H9 (cell line): ENCODE measurements around the gene KCNV2. TPM values are rescaled to one million over a fixed set of nuclear protein-coding genes. Genes with fewer than 3 reads are reported as not detected.

ENCODE experiments used
- DNase-seq: peaks from one replicate; pipeline ENCODE4 v3.0.0-alpha.2; 2017
- H2AFZ ChIP-seq: one replicate; pipeline ENCODE4 v1.6.1; 2013; ENCODE audit warnings: mild to moderate bottlenecking, low read length, control low read depth, moderate library complexity
- H2AK5ac ChIP-seq: 2 replicates; pipeline ENCODE4 v1.6.1; 2013; ENCODE audit warnings: low read length, control low read depth, mixed read lengths; ENCODE audit not compliant: insufficient read length
- H2BK120ac ChIP-seq: one replicate; pipeline ENCODE4 v1.6.1; 2013; ENCODE audit warnings: low read depth, mild to moderate bottlenecking, low read length, control low read depth, inconsistent platforms; ENCODE audit not compliant: poor library complexity, severe bottlenecking
- H2BK12ac ChIP-seq: 2 replicates; pipeline ENCODE4 v1.6.1; 2013; ENCODE audit warnings: low read length, control low read depth, mixed read lengths, low read depth; ENCODE audit not compliant: insufficient read length
- H2BK15ac ChIP-seq: 2 replicates; pipeline ENCODE4 v1.6.1; 2013; ENCODE audit warnings: low read depth, low read length, control low read depth
- H2BK20ac ChIP-seq: one replicate; pipeline ENCODE4 v1.6.1; 2013; ENCODE audit warnings: low read depth, mild to moderate bottlenecking, low read length, control low read depth, inconsistent platforms; ENCODE audit not compliant: poor library complexity, severe bottlenecking
- H2BK5ac ChIP-seq: 2 replicates; pipeline ENCODE4 v1.6.1; 2013; ENCODE audit warnings: low read length, control low read depth, mixed read lengths; ENCODE audit not compliant: insufficient read length
- H3K14ac ChIP-seq: 2 replicates; pipeline ENCODE4 v1.6.1; 2013; ENCODE audit warnings: low read length, control low read depth; ENCODE audit not compliant: insufficient read depth
- H3K18ac ChIP-seq: 2 replicates; pipeline ENCODE4 v1.6.1; 2013; ENCODE audit warnings: low read depth, mild to moderate bottlenecking, mixed read lengths, low read length, control low read depth; ENCODE audit not compliant: insufficient read length
- H3K23ac ChIP-seq: 2 replicates; pipeline ENCODE4 v1.6.1; 2013; ENCODE audit warnings: low read length, control low read depth, mixed read lengths, low read depth; ENCODE audit not compliant: insufficient read length
- H3K23me2 ChIP-seq: 2 replicates; pipeline ENCODE4 v1.6.1; 2013; ENCODE audit warnings: low read depth, mild to moderate bottlenecking, mixed read lengths, low read length, control low read depth; ENCODE audit not compliant: insufficient read length, poor library complexity, severe bottlenecking
- H3K27ac ChIP-seq: 2 replicates; pipeline ENCODE4 v1.5.1; 2013; ENCODE audit warnings: low read length, control low read depth, mixed read lengths, low read depth; ENCODE audit not compliant: insufficient read length
- H3K27me3 ChIP-seq: 2 replicates; pipeline ENCODE4 v1.6.1; 2013; ENCODE audit warnings: low read length, control low read depth, inconsistent platforms; ENCODE audit not compliant: insufficient read depth
- H3K4ac ChIP-seq: 2 replicates; pipeline ENCODE4 v1.6.1; 2013; ENCODE audit warnings: low read depth, mild to moderate bottlenecking, control low read depth, inconsistent platforms, low read length, moderate library complexity
- H3K4me1 ChIP-seq: 2 replicates; pipeline ENCODE4 v1.6.1; 2013; ENCODE audit warnings: low read length, control low read depth, inconsistent platforms; ENCODE audit not compliant: insufficient read depth
- H3K4me2 ChIP-seq: 2 replicates; pipeline ENCODE4 v1.6.1; 2013; ENCODE audit warnings: low read length, control low read depth, mixed read lengths; ENCODE audit not compliant: insufficient read length, insufficient read depth
- H3K56ac ChIP-seq: 2 replicates; pipeline ENCODE4 v1.6.1; 2013; ENCODE audit warnings: low read depth, mild to moderate bottlenecking, mixed read lengths, low read length, control low read depth; ENCODE audit not compliant: insufficient read length
- H3K79me1 ChIP-seq: 2 replicates; pipeline ENCODE4 v1.6.1; 2013; ENCODE audit warnings: low read depth, mild to moderate bottlenecking, moderate library complexity, low read length, control low read depth, inconsistent platforms; ENCODE audit not compliant: insufficient read depth, poor library complexity, severe bottlenecking
- H3K79me2 ChIP-seq: 2 replicates; pipeline ENCODE4 v1.6.1; 2013; ENCODE audit warnings: low read length, control low read depth, inconsistent platforms; ENCODE audit not compliant: insufficient read depth
- H3K9ac ChIP-seq: 2 replicates; pipeline ENCODE4 v1.6.1; 2013; ENCODE audit warnings: low read length, control low read depth, mixed read lengths; ENCODE audit not compliant: insufficient read length; ENCODE audit errors: extremely low read depth
- H3K9me3 ChIP-seq: one replicate; pipeline ENCODE4 v1.6.1; 2013; ENCODE audit warnings: low read depth, low read length, inconsistent platforms; ENCODE audit not compliant: control insufficient read depth
- H3T11ph ChIP-seq: one replicate; pipeline ENCODE4 v1.6.1; 2013; ENCODE audit warnings: mild to moderate bottlenecking, low read length, control low read depth, inconsistent platforms
- H4K20me1 ChIP-seq: one replicate; pipeline ENCODE4 v1.6.1; 2013; ENCODE audit not compliant: control insufficient read depth, insufficient read length, insufficient read depth
- H4K5ac ChIP-seq: 2 replicates; pipeline ENCODE4 v1.6.1; 2013; ENCODE audit warnings: low read depth, mild to moderate bottlenecking, mixed read lengths, low read length, control low read depth; ENCODE audit not compliant: insufficient read length
- H4K8ac ChIP-seq: replicated peaks from 2 replicates; pipeline ENCODE4 v1.6.1; 2013; ENCODE audit warnings: low read length, control low read depth, mixed read lengths, low read depth; ENCODE audit not compliant: insufficient read length
- H4K91ac ChIP-seq: 2 replicates; pipeline ENCODE4 v1.6.1; 2013; ENCODE audit warnings: low read depth, mild to moderate bottlenecking, moderate library complexity, mixed read lengths, low read length, control low read depth; ENCODE audit not compliant: insufficient read length
- H3K27ac Mint-ChIP-seq, 3 experiments: 2 replicates in 2 of 3; 3 replicates in 1 of 3; pipeline ENCODE4 v1.8.0; 2020 to 2021; ENCODE audit warnings: mixed read lengths in 3 of 3, mild to moderate bottlenecking in 1 of 3, moderate library complexity in 1 of 3
- H3K27me3 Mint-ChIP-seq: 2 replicates; pipeline ENCODE4 v1.8.0; 2021; ENCODE audit warnings: low read depth, mild to moderate bottlenecking, moderate library complexity, mixed read lengths
- H3K36me3 Mint-ChIP-seq, 3 experiments: 2 replicates in 2 of 3; 3 replicates in 1 of 3; pipeline ENCODE4 v1.8.0; 2020 to 2021; ENCODE audit warnings: low read depth in 3 of 3, mixed read lengths in 3 of 3; ENCODE audit not compliant: insufficient read depth in 1 of 3
- H3K4me1 Mint-ChIP-seq, 2 experiments: 2 replicates each; pipeline ENCODE4 v1.8.0; 2020; ENCODE audit warnings: mixed read lengths in 2 of 2
- H3K4me3 Mint-ChIP-seq, 2 experiments: 2 replicates in 1 of 2; 3 replicates in 1 of 2; pipeline ENCODE4 v1.8.0; 2020 to 2021; ENCODE audit warnings: mild to moderate bottlenecking in 2 of 2, mixed read lengths in 2 of 2, moderate library complexity in 1 of 2
- H3K9me3 Mint-ChIP-seq, 2 experiments: 2 replicates in 1 of 2; 3 replicates in 1 of 2; pipeline ENCODE4 v1.8.0; 2020; ENCODE audit warnings: mild to moderate bottlenecking in 2 of 2, mixed read lengths in 2 of 2, moderate library complexity in 1 of 2
- WGBS: extraction: QIAGEN DNeasy Blood & Tissue Kit; methylation state at CpG from one replicate; pipeline ENCODE4 v1.1.7; 2013; ENCODE audit warnings: missing lambda C conversion rate, low lambda C conversion rate, mixed read lengths; ENCODE audit not compliant: insufficient read length; ENCODE audit errors: extremely low coverage; 5-methylcytosine and 5-hydroxymethylcytosine counted together
- total RNA-seq: library from RNA; stranded (reverse); gene quantifications from 2 replicates; pipeline ENCODE4 v1.2.1, GENCODE V29; 2021
- TF ChIP-seq, protein P1 (sequence below): fragments of 200-600 bp; sonication (generic); conservative IDR thresholded peaks from 3 replicates; pipeline ENCODE4 v1.8.0; 2021; ENCODE audit warnings: antibody characterized with exemption, mild to moderate bottlenecking

KCNV2 gene
- total RNA-seq, 1 experiment from 2014 or later: not detected

DNA sequence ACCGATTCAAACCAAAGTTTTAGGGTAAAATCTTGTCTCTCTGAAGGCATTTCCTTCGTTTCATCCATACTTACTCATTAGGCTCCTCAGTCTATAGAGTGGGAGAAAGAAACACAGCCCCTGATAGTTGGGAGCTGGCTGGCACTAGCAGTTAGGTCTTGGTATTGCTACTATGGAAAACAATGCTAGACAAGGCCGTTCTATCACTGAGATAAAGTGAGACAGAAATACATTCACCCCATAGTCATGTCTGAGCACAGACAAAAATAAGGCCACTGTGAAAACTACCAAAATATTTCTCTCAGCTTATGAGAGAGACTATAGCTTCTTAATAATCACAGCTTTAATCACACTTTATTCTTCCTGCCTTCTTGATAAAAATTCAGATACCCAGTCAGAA lies 28.7 kb upstream of the KCNV2 start:
- Histone ChIP-seq H3K14ac (no peak overlapping the region), H2BK20ac (no peak overlapping the region), H3K23ac (no peak overlapping the region), H3T11ph (no peak overlapping the region), H3K4me1 (no peaks in the 10 kb centered on the region), H3K4me2 (no peak overlapping the region), H2AK5ac (no peak overlapping the region), H2AFZ (no peak overlapping the region), H3K18ac (no peak overlapping the region), H3K9ac (no peak overlapping the region), H2BK120ac (no peak overlapping the region), H3K79me1 (no peaks in the 10 kb centered on the region), H3K23me2 (no peaks in the 10 kb centered on the region), H4K20me1 (no peaks in the 10 kb centered on the region), H3K27me3 (no peaks in the 10 kb centered on the region), H4K5ac (no peak overlapping the region), H2BK5ac (no peak overlapping the region), H3K27ac (no peak overlapping the region), H3K56ac (no peak overlapping the region), H4K8ac (no peak overlapping the region), H3K9me3 (no peaks in the 10 kb centered on the region), H3K79me2 (no peaks in the 10 kb centered on the region), H4K91ac (no peak overlapping the region), H2BK15ac (no peak overlapping the region), H2BK12ac (no peak overlapping the region), H3K4ac (no peak overlapping the region)
- Mint-ChIP-seq H3K4me1 (peaks cover 4% of the 10 kb centered on the region in 2 experiments; a peak in 3 of 4 replicates), H3K4me3 (no peak overlapping the region), H3K27me3 (no peaks in the 10 kb centered on the region), H3K27ac (peak overlapping the region in 2 of 3 experiments; percentile 5 to 15; a peak in 2 of 7 replicates), H3K36me3 (no peaks in the 10 kb centered on the region; a peak in 1 of 7 replicates), H3K9me3 (no peaks in the 10 kb centered on the region)
- TF ChIP-seq, protein P1, sequence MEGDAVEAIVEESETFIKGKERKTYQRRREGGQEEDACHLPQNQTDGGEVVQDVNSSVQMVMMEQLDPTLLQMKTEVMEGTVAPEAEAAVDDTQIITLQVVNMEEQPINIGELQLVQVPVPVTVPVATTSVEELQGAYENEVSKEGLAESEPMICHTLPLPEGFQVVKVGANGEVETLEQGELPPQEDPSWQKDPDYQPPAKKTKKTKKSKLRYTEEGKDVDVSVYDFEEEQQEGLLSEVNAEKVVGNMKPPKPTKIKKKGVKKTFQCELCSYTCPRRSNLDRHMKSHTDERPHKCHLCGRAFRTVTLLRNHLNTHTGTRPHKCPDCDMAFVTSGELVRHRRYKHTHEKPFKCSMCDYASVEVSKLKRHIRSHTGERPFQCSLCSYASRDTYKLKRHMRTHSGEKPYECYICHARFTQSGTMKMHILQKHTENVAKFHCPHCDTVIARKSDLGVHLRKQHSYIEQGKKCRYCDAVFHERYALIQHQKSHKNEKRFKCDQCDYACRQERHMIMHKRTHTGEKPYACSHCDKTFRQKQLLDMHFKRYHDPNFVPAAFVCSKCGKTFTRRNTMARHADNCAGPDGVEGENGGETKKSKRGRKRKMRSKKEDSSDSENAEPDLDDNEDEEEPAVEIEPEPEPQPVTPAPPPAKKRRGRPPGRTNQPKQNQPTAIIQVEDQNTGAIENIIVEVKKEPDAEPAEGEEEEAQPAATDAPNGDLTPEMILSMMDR: no peak
- no CpG with 5 or more reads among the region's 3 CpGs for WGBS
- no peak for DNase-seq
